Fibroblast of lung (primary cell): ENCODE data around the gene EXPH5. TPM values are rescaled to one million over a fixed set of nuclear protein-coding genes. Genes with fewer than 3 reads are reported as not detected.

Source experiments
- DNase-seq, 2 donors: peaks; one replicate each; pipeline versions ENCODE4 v3.0.0 to v3.0.0-alpha.2; 2010; ENCODE audit warnings: low read depth in 2 of 2
- H2AFZ ChIP-seq: 2 replicates; pipeline ENCODE4 v1.5.1; 2012; ENCODE audit warnings: low read length, control low read depth, inconsistent platforms
- H3K27ac ChIP-seq: 2 replicates; pipeline ENCODE4 v1.5.1; 2011; ENCODE audit warnings: low read length, control low read depth; ENCODE audit not compliant: insufficient read depth
- H3K27me3 ChIP-seq: 2 replicates; pipeline ENCODE4 v1.5.1; 2011; ENCODE audit warnings: mild to moderate bottlenecking, low read length; ENCODE audit not compliant: control insufficient read depth, insufficient read depth
- H3K36me3 ChIP-seq: 2 replicates; pipeline ENCODE4 v1.5.1; 2011; ENCODE audit warnings: low read length; ENCODE audit not compliant: control insufficient read depth, insufficient read depth
- H3K4me1 ChIP-seq: 2 replicates; pipeline ENCODE4 v1.5.1; 2011; ENCODE audit warnings: low read length; ENCODE audit not compliant: control insufficient read depth, insufficient read depth; ENCODE audit errors: extremely low read depth
- H3K4me2 ChIP-seq: 2 replicates; pipeline ENCODE4 v1.5.1; 2011; ENCODE audit warnings: low read length, control low read depth; ENCODE audit not compliant: insufficient read depth; ENCODE audit errors: extremely low read depth
- H3K4me3 ChIP-seq, 4 experiments: fragments of 200-600 bp in 1 of 4; sonication (generic) in 1 of 4; replicated peaks in 1 of 4; 2 replicates each; pipeline ENCODE4 v1.5.1; 2011 to 2016; ENCODE audit warnings: low read length in 4 of 4, low read depth in 3 of 4, mild to moderate bottlenecking in 3 of 4, control low read depth in 2 of 4, inconsistent platforms in 1 of 4, mixed read lengths in 1 of 4; ENCODE audit not compliant: insufficient read depth in 1 of 4; ENCODE audit errors: control extremely low read depth in 1 of 4
- H3K79me2 ChIP-seq: 2 replicates; pipeline ENCODE4 v1.5.1; 2012; ENCODE audit warnings: mild to moderate bottlenecking, low read length, inconsistent platforms; ENCODE audit not compliant: control insufficient read depth, insufficient read depth
- H3K9ac ChIP-seq: 2 replicates; pipeline ENCODE4 v1.5.1; 2011; ENCODE audit warnings: mild to moderate bottlenecking, low read length, control low read depth; ENCODE audit not compliant: insufficient read depth
- H3K9me3 ChIP-seq: 2 replicates; pipeline ENCODE4 v1.5.1; 2012; ENCODE audit warnings: low read depth, low read length; ENCODE audit not compliant: control insufficient read depth, insufficient read depth
- H4K20me1 ChIP-seq: 2 replicates; pipeline ENCODE4 v1.5.1; 2011; ENCODE audit warnings: low read length; ENCODE audit not compliant: control insufficient read depth, insufficient read depth; ENCODE audit errors: extremely low read depth
- CTCF ChIP-seq, 2 donors: IDR thresholded peaks in 1 of 2; conservative IDR thresholded peaks in 1 of 2; 1 replicate in 1 of 2; 2 replicates in 1 of 2; pipeline ENCODE4 v1.5.1; 2011 to 2012; ENCODE audit warnings: low read length in 2 of 2, control low read depth in 1 of 2, inconsistent platforms in 1 of 2, low read depth in 1 of 2, mild to moderate bottlenecking in 1 of 2
- EZH2 ChIP-seq: IDR thresholded peaks from 2 replicates; pipeline ENCODE4 v1.5.1; 2012; ENCODE audit warnings: low read length, control low read depth, mild to moderate bottlenecking; ENCODE audit errors: missing control alignments
- polyA plus RNA-seq, 2 donors: library from polyadenylated mRNA; depleted of rRNA in 1 of 2; stranded (reverse) in 1 of 2; unstranded in 1 of 2; fragments of >200 nt; gene quantifications; 2 replicates each; pipeline ENCODE4 v1.2.1, GENCODE V29; 2011 to 2012; ENCODE audit warnings: missing spikeins in 1 of 2
- total RNA-seq: library from RNA; depleted of rRNA; stranded (reverse); fragments of >200 nt; gene quantifications from 2 replicates; pipeline ENCODE4 v1.2.1, GENCODE V29; 2014

The EXPH5 gene
- total and polyA plus RNA-seq, 2 donors (not counting 1 experiment from before 2014, with no cell fraction given): 2.9 to 11.2 TPM

- no peaks in the 10 kb centered on the region for H3K79me2 ChIP-seq
- no peak for DNase-seq
- TF ChIP-seq CTCF (conservative IDR thresholded peaks at IDR 0.05 in 1 of 2, IDR thresholded peaks at IDR 0.05 in 1 of 2; ENCODE audit: low read depth in 1 of 2, low read length in 2 of 2): no peak
- no peak for TF ChIP-seq EZH2
- H3K36me3 ChIP-seq: no peaks in the 10 kb centered on the region
- H4K20me1 ChIP-seq: no peaks in the 10 kb centered on the region
- H3K4me1 ChIP-seq: peaks cover 3% of the 10 kb centered on the region
- H3K9me3 ChIP-seq: no peaks in the 10 kb centered on the region
- H2AFZ ChIP-seq: no peak overlapping the region
- no peak overlapping the region for H3K27ac ChIP-seq
- no peak overlapping the region for H3K9ac ChIP-seq
- no peak overlapping the region for H3K4me2 ChIP-seq
- no peak overlapping the region for H3K4me3 ChIP-seq
- no peaks in the 10 kb centered on the region for H3K27me3 ChIP-seq
Measured at GRCh38 chr11:108596701-108597100, 3.1 kb upstream of the EXPH5 start.

- Histone ChIP-seq H3K27me3 (no peaks in the 10 kb centered on the region), H2AFZ (peak overlapping the region; percentile 82), H3K79me2 (no peaks in the 10 kb centered on the region), H3K27ac (no peak overlapping the region), H3K4me1 (peaks cover 3% of the 10 kb centered on the region), H3K9ac (no peak overlapping the region), H3K4me2 (peak overlapping the region; percentile 83), H3K9me3 (no peaks in the 10 kb centered on the region), H4K20me1 (no peaks in the 10 kb centered on the region), H3K36me3 (no peaks in the 10 kb centered on the region), H3K4me3 (peak overlapping the region in 3 of 4 experiments; percentile 75 to 89 (median 79))
- no peak for TF ChIP-seq CTCF (conservative IDR thresholded peaks at IDR 0.05 in 1 of 2, IDR thresholded peaks at IDR 0.05 in 1 of 2; ENCODE audit: low read depth in 1 of 2, low read length in 2 of 2)
- TF ChIP-seq EZH2: no peak
- no peak for DNase-seq
Measured at GRCh38 chr11:108593923-108594434, 411 bp upstream of the EXPH5 start.

- no peaks in the 10 kb centered on the region for H3K27me3 ChIP-seq
- H3K27ac ChIP-seq: no peak overlapping the region
- no peak for TF ChIP-seq CTCF (conservative IDR thresholded peaks at IDR 0.05 in 1 of 2, IDR thresholded peaks at IDR 0.05 in 1 of 2; ENCODE audit: low read depth in 1 of 2, low read length in 2 of 2)
- no peak for TF ChIP-seq EZH2
- peak overlapping the region; percentile 75 to 89 (median 78) for H3K4me3 ChIP-seq
- H2AFZ ChIP-seq: peak overlapping the region; percentile 78
- H3K9ac ChIP-seq: no peak overlapping the region
- no peaks in the 10 kb centered on the region for H3K36me3 ChIP-seq
- no peaks in the 10 kb centered on the region for H4K20me1 ChIP-seq
- H3K9me3 ChIP-seq: no peaks in the 10 kb centered on the region
- H3K4me1 ChIP-seq: peaks cover 3% of the 10 kb centered on the region
- H3K79me2 ChIP-seq: no peaks in the 10 kb centered on the region
- DNase-seq: peak in 1 of 2 donors; percentile 16
- H3K4me2 ChIP-seq: peak overlapping the region; percentile 83
Measured at GRCh38 chr11:108592591-108593213, 866 bp downstream of the EXPH5 start.
